ENCODE data around the gene PLET1.

GRCh38 chr11:112260490-112260889 is at the start of gene PLET1:
- no peak for TF ChIP-seq SIN3A (conservative IDR thresholded peaks at IDR 0.05 in 1 of 2, IDR thresholded peaks at IDR 0.05 in 1 of 2; ENCODE audit: low read depth in 1 of 2, low read length in 2 of 2)
- TF ChIP-seq, protein P1, sequence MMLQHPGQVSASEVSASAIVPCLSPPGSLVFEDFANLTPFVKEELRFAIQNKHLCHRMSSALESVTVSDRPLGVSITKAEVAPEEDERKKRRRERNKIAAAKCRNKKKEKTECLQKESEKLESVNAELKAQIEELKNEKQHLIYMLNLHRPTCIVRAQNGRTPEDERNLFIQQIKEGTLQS (IDR thresholded peaks at IDR 0.05; ENCODE audit: insufficient read depth, low read depth, low read length) = no peak
- no peak for TF ChIP-seq TCF12 (IDR thresholded peaks at IDR 0.05; ENCODE audit: low read depth, low read length)
- TF ChIP-seq, protein P2, sequence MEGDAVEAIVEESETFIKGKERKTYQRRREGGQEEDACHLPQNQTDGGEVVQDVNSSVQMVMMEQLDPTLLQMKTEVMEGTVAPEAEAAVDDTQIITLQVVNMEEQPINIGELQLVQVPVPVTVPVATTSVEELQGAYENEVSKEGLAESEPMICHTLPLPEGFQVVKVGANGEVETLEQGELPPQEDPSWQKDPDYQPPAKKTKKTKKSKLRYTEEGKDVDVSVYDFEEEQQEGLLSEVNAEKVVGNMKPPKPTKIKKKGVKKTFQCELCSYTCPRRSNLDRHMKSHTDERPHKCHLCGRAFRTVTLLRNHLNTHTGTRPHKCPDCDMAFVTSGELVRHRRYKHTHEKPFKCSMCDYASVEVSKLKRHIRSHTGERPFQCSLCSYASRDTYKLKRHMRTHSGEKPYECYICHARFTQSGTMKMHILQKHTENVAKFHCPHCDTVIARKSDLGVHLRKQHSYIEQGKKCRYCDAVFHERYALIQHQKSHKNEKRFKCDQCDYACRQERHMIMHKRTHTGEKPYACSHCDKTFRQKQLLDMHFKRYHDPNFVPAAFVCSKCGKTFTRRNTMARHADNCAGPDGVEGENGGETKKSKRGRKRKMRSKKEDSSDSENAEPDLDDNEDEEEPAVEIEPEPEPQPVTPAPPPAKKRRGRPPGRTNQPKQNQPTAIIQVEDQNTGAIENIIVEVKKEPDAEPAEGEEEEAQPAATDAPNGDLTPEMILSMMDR (IDR thresholded peaks at IDR 0.05; ENCODE audit: control extremely low read depth in 1 of 3, insufficient read depth in 1 of 3, low read depth in 1 of 3, low read length in 3 of 3) = no peak
- TF ChIP-seq POLR2A (IDR thresholded peaks at IDR 0.05; ENCODE audit: control extremely low read depth in 1 of 2, low read depth in 2 of 2, low read length in 2 of 2) = no peak
